Right renal cortex interstitium (tissue), 3 donors: ENCODE measurements around the gene CRTAP. TPM values are rescaled to one million over a fixed set of nuclear protein-coding genes. Genes with fewer than 3 reads are reported as not detected.
"Not testable (repeated sequence)": the region's sequence is repeated elsewhere in the genome, so short reads cannot be mapped to it uniquely, and the experiment has no call there.

ENCODE experiments used
- DNase-seq, 3 donors: peaks; one replicate each; pipeline ENCODE4 v3.0.0-alpha.2; 2013; ENCODE audit warnings: low read depth in 3 of 3, low spot score in 2 of 3
- polyA plus RNA-seq, 3 donors: library from polyadenylated mRNA; unstranded; fragments of 120-200 nt; gene quantifications; one replicate each; pipeline ENCODE4 v1.2.1, GENCODE V29; 2013; ENCODE audit not compliant: insufficient read length in 3 of 3

CRTAP gene
- polyA plus RNA-seq, 3 donors, result 172 to 191 (median 178) TPM

DNA sequence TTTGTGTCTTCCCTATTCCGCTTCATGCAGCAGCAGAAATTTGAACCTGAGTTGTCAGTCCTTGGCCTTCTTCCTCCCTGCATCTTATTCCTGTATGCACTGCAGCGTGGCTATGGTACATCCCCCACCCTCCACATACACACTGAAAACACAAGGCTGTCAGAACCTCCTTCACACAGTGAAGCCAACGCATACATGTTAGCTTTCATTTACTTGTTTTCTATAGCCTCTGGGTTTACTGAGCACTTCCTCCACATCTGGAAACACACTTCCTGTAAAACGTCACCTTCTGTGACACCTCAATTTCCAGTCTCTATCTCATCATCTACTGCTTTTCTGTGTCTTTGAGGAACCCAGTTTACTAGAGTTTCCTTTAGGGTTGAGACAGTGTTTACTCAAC, 57.8 kb downstream of the CRTAP start:
- no peak for DNase-seq

DNA sequence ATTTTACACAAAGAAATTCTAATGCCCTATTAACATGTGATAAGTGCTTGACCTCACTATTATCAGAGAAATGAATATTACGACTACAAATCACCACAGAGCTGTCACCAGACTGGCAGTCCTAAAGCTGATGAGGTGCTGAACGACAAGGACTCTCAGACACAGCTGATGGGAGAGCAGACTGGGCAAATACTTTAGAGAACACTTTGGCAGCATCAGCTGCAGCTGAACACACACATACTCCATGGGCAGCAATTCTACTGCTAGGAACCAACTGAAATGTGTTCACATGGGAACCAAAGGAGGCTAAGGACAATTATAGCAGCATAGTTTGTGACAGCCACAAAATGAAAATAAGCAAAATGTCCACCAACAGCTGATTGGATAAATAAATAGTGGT, 59.3 kb downstream of the CRTAP start:
- DNase-seq, result no peak

DNA sequence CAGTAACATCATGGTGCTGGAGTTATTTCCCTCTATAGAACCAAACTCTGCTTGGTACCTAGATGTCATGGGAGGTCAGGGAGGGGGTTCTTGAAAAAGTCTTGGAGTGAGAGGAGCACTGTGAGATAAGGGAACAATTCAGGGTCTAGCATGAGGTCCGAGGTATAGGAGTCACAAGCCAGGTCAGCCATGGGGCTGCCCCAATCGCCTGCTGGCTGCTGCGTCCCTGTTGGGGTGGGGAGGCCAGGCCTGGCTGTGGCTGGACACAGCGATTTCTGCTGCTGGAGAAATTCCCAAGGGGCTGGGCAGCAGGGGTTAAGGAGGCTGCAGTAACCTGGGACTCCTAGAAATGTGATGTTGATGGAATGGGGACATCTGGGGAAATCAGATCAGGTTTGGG, 59.9 kb downstream of the CRTAP start:
- DNase-seq, result no peak

DNA sequence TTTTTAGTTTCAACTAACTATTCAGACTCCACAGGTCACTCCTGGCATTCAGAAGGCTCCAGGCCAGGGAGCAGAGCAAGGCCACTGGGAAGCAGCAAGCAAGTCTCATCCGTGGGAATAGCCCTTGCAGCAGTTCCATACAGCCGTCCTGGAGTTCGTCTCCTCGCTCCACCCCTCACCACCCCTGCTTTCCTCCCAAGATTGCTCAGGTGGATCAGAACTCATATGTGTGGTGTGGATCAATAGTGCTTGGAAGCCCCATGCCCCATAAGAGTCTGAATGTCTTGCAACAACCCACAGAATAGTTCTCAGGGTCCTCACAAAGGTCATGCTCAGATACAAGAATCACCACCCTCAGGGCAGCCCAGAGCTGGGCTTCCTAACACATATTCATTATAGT, 60.3 kb downstream of the CRTAP start:
- DNase-seq, result no peak

DNA sequence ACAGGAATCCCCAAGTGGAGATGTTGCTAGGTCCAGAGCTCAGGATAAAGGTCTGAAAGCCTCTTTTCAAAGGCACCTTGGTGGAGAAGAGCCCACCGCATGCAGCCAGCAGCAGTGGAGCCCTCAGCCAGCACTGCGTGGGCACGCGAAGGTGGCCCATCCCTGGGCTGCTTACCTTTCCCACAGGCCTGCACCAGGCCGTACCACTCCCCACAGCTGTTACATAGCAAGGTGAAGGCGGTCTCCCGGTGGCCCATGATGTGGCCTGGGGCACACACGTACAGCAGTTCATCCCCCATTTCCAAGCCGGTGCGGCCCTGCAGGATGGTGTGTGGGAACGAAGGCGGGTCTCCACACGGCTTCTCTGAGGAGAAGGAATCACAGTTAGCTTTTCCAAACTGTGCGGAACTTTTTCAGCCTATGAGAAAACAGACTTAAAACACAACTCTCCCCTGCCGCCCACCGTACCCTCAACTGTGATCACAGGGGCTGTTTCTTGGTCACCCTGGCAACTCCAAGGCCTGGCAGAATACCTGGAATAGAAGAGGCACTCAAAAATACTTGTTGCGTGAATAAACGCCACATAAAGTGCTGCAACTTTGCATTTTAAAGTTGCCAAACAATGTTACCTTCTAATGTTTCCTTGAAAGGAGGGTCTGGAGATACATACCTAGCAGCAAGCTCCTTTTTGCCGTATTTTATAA, 61.0 kb downstream of the CRTAP start:
- DNase-seq, result peak in 2 of 3 donors; percentile 2 to 8

DNA sequence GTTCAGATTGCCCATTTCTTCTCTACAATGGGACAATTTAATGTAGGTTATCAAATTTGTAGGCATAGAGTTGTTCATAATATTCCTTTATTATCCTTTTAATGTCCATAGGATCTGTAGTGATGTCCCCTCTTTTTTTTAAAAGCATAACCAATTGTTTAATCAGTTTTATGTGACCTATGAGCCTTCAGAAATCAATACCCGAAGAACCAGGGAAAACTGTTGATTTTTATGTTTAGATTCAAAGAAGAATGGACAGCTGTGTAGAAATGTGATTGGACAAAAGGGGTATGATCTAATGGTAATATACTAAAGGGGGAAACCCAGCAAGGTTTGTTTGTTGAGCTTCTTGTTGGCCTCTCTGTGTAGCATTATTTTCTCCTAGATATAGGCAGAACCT, 65.3 kb downstream of the CRTAP start:
- no peak for DNase-seq

DNA sequence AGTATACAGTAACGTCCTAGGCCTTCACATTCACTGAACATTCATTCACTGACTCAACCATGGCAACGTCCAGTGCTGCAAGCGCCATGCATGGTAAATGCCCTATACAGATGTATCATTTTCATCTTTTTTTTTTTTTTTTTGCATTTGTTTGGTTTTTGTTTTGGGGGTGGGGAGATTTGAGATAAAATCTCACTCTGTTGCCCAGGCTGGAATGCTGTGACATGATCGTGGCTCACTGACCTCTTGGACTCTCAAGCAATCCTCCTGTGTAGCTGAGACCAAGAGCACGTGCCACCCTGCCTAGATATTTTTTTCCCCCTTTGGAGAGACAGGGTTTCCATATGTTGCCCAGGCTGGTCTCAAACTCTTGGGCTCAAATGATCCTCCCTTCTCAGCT, 67.4 kb downstream of the CRTAP start:
- no peak for DNase-seq

DNA sequence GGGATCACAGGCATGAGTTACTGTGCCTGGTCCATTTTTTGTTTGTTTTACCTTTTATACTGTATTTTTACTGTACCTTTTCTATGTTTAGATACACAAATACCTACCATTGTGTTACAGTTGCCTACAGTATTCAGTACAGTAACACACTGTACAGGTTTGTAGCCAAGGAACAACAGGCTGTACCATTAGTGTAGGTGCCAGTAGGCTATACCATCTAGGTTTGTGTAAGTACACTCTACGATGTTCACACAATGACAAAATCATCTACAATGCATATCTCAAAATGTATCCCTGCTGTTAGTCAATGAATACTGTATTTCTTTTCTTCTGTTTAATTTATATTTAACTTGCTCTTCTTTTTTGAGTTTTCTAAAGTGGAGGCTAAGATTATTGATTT, 67.8 kb downstream of the CRTAP start:
- not testable (repeated sequence) for DNase-seq

DNA sequence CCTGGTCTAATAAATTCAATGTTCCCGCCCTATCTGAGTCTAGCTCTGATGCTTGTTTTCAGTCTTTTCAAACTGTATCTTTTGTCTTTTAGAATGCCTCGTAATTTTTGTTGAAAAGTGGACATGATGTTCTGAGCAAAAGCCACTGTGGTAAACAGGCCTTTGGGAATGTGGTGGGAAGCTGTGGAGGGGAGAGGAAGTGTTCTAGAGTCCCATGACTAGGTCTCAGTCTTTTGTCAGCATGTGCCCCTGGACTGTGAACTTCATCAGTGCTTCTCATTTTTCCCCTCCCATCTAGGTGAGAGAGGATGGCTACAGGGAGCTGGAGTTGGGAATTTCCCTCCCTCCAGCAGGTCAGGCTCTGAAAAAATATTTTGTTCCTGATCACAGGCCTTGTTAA, 71.0 kb downstream of the CRTAP start:
- DNase-seq, result no peak

DNA sequence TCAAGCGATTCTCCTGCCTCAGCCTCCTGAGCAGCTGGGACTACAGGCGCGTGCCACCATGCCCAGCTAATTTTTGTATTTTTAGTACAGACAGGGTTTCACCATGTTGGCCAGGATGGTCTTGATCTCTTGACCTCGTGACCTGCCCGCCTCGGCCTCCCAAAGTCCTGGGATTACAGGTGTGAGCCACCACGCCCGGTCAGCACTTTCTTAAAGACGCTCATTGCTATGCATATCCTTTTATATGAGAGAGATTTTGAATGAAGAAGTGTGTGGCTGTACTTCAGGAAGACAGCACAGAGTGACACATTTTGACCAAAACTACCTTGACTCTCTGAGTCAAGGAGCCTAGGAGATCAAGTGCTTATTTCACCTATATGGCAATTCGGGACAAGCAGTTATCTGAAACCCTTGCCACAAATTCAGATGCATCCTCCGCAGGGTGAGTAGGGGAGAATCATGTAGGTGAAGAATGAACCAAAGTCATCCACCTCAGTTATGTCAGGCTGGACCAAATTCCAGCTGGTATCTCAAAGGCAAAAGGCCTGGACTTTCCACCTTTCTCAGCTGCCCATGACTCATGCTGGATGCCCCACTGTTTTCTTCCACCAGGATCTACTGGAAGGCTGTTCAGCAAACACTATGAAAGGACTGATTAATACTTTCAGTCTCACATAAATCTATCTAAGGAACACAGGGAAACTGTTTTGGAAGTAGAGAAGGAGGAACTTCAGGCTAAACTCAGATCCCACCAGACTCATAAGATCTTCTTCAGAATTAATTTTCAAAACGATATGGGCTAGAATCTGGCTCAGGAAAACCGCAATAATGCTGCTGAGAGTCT, 72.9 kb downstream of the CRTAP start:
- no peak for DNase-seq

DNA sequence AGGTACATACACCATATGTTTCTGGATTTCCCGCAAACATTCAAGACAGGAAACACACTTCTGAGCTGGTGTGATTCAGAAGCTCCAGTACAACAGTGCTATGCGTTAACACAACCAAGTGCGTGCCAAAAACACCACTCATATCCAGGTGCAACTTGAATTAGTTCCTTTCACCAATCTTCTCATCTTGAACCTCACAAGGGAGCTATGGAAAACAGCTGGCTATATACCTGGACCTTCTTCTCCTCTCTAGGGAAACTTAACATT, 73.5 kb downstream of the CRTAP start:
- no peak for DNase-seq

DNA sequence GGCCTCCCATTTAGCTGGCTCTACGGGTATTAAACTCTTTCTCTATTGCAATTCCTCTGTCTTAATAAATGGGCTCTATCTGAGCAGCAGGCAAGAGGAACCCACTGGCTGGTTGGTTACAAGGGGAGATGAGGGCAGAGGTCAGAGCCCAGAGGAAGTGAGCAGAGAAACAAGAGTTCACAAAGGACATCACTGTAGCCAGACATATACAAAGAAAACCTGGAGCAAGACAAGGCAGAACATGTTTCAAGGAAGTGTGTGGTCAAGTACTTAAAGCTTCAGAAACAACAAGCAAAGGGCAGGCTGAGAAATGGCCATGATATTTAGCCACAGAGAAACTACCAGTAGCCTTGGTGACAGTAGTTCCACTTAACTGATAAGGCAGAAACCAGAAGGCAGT, 80.5 kb downstream of the CRTAP start:
- DNase-seq, result no peak

DNA sequence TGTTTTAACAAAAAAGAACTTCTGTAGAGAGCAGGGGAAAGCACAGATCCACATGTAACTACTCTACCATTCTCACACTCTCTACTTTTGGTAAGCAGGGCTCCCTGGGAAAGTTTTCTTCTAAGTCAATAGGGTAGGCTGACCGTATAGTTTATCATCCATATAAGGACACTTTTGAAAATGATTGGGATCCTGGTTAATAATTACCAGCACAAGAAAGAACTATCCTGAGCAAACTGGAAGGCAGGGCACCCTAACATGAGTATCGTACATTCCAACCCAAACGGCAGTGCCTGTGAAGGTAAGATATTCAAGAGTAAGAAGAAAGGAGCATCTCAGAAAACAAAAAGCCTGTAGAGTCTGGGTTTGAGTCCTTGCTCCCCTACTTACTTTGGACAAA, 82.7 kb downstream of the CRTAP start:
- no peak for DNase-seq

Other genes starting within 250 kb of the CRTAP start
- gene CCR4, start 162.4 kb upstream of the CRTAP start, polyA plus RNA-seq, result under 1 TPM; 0.12 to 0.35 (median 0.18) TPM
- 100 to 1,000 TPM in 2 of 3 donors, 10 to 100 TPM in 1; 97.4 to 112 (median 104) TPM for gene GLB1, start 16.9 kb upstream of the CRTAP start, polyA plus RNA-seq
- gene TMPPE, start 16.9 kb upstream of the CRTAP start, polyA plus RNA-seq, result 1 to 10 TPM; 1.5 to 1.8 (median 1.6) TPM
- 1 to 10 TPM; 5.0 to 5.6 (median 5.3) TPM for gene SUSD5, start 104.8 kb downstream of the CRTAP start, polyA plus RNA-seq
- gene FBXL2, start 163.4 kb downstream of the CRTAP start, polyA plus RNA-seq, result 10 to 100 TPM; 28.3 to 31.4 (median 29.2) TPM